Brain microvascular endothelial cell (primary cell): Measurements from ENCODE around the gene SLC9A3.

Source experiments
- DNase-seq: peaks from one replicate; pipeline ENCODE4 v3.0.0-alpha.2; 2020
- H3K27ac ChIP-seq: fragments of 250-450 bp; sonication (Bioruptor Pico); 2 replicates; pipeline ENCODE4 v1.5.1; 2020; ENCODE audit warnings: mild to moderate bottlenecking, moderate library complexity
- H3K27me3 ChIP-seq: fragments of 250-450 bp; sonication (Bioruptor Pico); replicated peaks from 2 replicates; pipeline ENCODE4 v1.5.1; 2020; ENCODE audit warnings: mild to moderate bottlenecking
- H3K36me3 ChIP-seq: fragments of 250-450 bp; sonication (Bioruptor Pico); replicated peaks from 2 replicates; pipeline ENCODE4 v1.5.1; 2020; ENCODE audit warnings: mild to moderate bottlenecking
- H3K4me3 ChIP-seq: 2 replicates; pipeline ENCODE4 v1.5.1; 2011; ENCODE audit warnings: low read depth, mild to moderate bottlenecking, control low read depth, low read length, moderate library complexity
- in situ Hi-C: cut with HindIII; loops from 2 replicates; pipeline ENCODE4 v1.10.0; 2017; ENCODE audit warnings: low sequenced_read_pairs, low pct_ligation_motif_present
- TF ChIP-seq, protein P1 (sequence below): IDR thresholded peaks from 2 replicates; pipeline ENCODE4 v1.5.1; 2011; ENCODE audit warnings: low read depth, mild to moderate bottlenecking, moderate library complexity, low read length, control low read depth, inconsistent platforms; ENCODE audit errors: missing control alignments

Gene SLC9A3

DNA sequence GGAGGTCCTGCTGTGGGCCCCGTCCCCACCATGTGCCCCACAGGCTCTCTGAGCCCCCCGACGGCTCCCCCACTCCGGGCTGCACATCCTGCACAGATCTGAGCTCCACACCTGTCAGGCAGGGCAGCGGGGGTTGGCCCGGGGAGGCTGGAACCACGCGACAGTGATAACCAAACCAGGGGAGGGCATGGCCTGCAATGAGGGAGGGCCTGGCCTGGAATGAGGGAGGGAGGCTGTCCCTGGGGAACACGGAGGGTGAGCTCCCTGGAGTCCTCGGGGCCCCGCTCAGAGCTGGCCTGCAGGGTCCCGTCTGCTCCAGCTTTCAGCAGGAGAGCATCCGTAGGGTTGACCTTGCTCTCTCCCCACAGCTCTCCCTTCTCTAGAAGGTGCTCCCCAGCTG lies 30.5 kb downstream of the SLC9A3 start:
- TF ChIP-seq, protein P1, sequence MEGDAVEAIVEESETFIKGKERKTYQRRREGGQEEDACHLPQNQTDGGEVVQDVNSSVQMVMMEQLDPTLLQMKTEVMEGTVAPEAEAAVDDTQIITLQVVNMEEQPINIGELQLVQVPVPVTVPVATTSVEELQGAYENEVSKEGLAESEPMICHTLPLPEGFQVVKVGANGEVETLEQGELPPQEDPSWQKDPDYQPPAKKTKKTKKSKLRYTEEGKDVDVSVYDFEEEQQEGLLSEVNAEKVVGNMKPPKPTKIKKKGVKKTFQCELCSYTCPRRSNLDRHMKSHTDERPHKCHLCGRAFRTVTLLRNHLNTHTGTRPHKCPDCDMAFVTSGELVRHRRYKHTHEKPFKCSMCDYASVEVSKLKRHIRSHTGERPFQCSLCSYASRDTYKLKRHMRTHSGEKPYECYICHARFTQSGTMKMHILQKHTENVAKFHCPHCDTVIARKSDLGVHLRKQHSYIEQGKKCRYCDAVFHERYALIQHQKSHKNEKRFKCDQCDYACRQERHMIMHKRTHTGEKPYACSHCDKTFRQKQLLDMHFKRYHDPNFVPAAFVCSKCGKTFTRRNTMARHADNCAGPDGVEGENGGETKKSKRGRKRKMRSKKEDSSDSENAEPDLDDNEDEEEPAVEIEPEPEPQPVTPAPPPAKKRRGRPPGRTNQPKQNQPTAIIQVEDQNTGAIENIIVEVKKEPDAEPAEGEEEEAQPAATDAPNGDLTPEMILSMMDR, result no peak
- H3K27me3 ChIP-seq, result peaks cover 22% of the 10 kb centered on the region
- in situ Hi-C loops, result no loop called here
- H3K4me3 ChIP-seq, result no peak overlapping the region
- H3K36me3 ChIP-seq, result no peaks in the 10 kb centered on the region
- no peak overlapping the region for H3K27ac ChIP-seq
- DNase-seq, result no peak

DNA sequence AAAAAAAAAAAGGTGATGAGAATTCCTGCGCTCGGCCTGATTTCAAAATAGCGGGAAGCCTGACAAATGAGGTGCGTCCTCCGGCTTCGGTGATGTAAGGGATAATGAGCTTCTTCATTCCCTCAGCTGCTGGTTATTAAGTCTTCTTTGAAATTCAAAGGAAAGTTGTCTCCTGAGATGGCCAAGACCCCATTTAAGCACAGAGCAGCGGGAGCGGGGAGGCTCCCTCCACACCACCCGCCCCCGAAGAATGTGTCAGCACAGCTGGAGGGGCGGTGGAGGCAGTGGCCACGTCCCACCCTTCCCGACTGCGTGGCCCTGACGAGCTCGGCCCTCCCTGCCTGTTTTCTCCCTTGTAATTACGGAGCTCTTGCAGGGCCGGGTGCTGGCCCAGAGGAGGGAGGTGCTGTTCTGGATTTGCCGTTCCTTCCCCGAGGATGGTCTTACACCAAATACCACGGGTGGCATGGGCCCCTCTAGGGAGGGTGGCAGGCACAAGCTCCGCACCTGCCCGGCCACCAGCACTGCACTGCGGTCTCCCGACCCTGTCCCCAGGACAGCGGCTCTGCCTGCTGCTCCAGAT lies 31.0 kb downstream of the SLC9A3 start:
- in situ Hi-C loops, result no loop called here
- H3K27ac ChIP-seq, result no peak overlapping the region
- H3K4me3 ChIP-seq, result no peak overlapping the region
- TF ChIP-seq, protein P1, result no peak
- DNase-seq, result no peak
- no peaks in the 10 kb centered on the region for H3K36me3 ChIP-seq
- H3K27me3 ChIP-seq, result peaks cover 22% of the 10 kb centered on the region

DNA sequence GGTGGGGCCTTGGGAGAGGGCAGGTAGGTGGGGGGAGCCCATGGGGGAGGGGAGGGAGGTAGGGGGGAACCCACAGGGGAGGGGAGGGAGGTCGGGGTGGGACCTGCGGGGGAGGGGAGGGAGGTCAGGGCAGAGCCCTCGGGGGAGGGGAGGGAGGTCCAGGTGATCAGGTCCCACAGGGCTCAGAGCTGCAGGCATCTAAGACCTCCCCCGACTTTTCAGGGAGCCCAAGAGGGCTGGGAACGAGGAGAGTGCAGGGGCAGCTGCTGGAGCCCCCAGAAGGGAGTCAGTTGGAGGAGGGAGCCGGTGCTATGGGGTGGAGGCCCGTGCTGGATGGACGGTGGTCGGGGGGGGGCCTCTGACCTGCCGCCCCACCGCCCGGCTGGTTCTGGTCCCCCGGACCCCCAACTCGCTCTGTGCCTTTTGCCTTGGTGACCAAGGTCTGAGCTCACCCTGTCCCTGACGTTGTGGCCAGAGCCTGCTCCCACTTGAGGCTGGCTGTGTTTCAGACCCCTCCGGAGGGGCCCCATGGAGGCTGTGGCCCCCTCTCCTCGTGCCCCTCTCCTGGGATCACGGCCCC lies 31.8 kb downstream of the SLC9A3 start:
- Histone ChIP-seq H3K36me3 (no peaks in the 10 kb centered on the region), H3K27me3 (peaks cover 22% of the 10 kb centered on the region), H3K4me3 (no peak overlapping the region), H3K27ac (no peak overlapping the region)
- DNase-seq, result no peak
- in situ Hi-C loops, result no loop called here
- TF ChIP-seq, protein P1, result no peak

DNA sequence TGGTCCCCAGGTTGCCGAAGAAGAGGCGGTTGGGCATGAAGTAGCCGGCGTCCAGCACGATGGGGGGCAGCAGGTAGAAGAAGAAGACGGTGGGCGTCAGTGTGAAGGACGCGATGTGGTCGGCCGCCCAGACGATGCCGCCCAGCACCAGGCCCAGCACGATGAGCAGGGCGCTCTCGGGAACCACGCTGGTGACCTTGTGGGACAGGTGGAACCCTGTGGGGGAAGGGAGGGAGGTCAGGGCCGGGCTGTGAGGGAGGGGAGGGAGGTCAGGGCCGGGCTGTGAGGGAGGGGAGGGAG lies 32.4 kb downstream of the SLC9A3 start:
- TF ChIP-seq, protein P1, result no peak
- H3K27ac ChIP-seq, result no peak overlapping the region
- no peak for DNase-seq
- in situ Hi-C loops, result no loop called here
- peaks cover 22% of the 10 kb centered on the region for H3K27me3 ChIP-seq
- H3K4me3 ChIP-seq, result no peak overlapping the region
- H3K36me3 ChIP-seq, result no peaks in the 10 kb centered on the region

DNA sequence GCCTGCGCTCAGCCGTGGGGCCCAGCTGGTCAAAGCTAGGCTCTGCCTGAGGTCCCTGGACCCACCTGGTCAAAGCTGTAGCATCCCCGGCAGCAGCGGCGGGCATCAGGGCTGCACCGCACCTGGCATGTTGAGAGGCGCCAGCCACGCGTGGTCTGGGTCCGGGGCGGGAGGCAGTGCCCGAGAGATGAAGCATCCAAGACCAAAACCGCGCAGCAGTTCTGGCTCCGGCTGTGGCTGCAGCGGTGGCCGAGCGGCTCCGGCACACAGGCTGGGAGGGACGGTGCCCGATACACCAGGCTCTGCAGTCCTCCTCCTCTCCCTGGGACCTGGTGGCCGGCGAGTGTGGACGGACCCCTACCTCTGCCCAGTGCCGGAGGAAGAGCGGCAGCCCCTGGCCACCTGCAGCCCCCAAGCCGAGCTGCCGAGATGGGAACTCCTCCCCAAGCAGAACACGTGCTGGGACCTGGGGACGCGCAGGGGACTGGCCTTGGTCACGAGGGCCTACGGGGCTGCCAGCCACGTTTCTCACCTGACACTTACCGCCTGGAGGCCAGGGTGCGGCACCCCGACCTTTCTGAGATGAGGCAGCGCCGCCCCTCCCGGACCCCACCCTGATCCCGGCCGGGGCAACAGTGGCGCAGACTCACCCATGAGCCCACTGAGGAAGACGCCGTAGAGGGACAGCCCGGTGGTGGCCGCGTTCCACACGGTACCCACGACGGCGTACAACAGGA lies 33.0 kb downstream of the SLC9A3 start:
- H3K27ac ChIP-seq, result no peak overlapping the region
- in situ Hi-C loops, result no loop called here
- H3K36me3 ChIP-seq, result no peaks in the 10 kb centered on the region
- no peak overlapping the region for H3K4me3 ChIP-seq
- DNase-seq, result no peak
- TF ChIP-seq, protein P1, result no peak
- H3K27me3 ChIP-seq, result peaks cover 21% of the 10 kb centered on the region
